ENCODE results near the gene SLC38A5. TPM values are rescaled to one million over a fixed set of nuclear protein-coding genes. Genes with fewer than 3 reads are reported as not detected.

SLC38A5 gene
- total and polyA plus RNA-seq, 2 of the 13 experiments (the other 11 are each of a cell fraction or from before 2014, with no cell fraction given): 46.1 to 73.4 TPM

DNA sequence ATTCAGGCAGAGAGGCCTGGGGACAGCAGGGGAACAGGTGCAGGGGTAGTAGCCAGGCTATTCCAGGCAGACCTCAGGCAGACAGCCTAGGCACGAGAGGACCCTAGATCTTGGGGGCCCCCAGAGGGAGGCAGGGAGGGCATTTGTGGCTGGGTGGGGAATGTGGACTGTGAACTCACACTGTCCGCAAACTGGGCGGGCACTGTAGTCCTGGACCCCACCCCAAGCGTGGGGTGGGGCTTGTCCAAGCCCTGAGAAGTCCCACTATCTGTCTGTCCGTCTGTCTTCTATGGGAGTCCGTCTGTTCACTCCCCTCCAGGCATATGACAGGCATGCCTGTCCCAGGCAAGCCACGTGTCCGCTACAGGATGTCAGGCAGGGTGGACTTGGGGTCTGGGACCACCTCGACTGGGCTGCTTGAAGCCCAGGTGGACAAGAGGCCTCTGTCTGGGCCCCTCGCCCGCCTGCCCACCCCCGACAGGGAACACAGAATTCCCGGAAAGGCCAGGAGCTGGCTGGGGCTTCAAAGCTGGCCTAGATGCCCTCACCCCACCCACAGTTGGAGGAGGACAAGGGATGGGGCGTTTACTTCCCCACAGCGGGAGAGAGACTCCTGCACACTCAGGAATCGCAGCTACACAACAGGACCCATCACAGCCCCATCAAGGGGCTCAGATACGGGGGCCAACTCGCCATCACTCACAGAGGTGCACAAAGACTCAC, at the start of gene SLC38A5 (continued):
- TF ChIP-seq, protein P1, sequence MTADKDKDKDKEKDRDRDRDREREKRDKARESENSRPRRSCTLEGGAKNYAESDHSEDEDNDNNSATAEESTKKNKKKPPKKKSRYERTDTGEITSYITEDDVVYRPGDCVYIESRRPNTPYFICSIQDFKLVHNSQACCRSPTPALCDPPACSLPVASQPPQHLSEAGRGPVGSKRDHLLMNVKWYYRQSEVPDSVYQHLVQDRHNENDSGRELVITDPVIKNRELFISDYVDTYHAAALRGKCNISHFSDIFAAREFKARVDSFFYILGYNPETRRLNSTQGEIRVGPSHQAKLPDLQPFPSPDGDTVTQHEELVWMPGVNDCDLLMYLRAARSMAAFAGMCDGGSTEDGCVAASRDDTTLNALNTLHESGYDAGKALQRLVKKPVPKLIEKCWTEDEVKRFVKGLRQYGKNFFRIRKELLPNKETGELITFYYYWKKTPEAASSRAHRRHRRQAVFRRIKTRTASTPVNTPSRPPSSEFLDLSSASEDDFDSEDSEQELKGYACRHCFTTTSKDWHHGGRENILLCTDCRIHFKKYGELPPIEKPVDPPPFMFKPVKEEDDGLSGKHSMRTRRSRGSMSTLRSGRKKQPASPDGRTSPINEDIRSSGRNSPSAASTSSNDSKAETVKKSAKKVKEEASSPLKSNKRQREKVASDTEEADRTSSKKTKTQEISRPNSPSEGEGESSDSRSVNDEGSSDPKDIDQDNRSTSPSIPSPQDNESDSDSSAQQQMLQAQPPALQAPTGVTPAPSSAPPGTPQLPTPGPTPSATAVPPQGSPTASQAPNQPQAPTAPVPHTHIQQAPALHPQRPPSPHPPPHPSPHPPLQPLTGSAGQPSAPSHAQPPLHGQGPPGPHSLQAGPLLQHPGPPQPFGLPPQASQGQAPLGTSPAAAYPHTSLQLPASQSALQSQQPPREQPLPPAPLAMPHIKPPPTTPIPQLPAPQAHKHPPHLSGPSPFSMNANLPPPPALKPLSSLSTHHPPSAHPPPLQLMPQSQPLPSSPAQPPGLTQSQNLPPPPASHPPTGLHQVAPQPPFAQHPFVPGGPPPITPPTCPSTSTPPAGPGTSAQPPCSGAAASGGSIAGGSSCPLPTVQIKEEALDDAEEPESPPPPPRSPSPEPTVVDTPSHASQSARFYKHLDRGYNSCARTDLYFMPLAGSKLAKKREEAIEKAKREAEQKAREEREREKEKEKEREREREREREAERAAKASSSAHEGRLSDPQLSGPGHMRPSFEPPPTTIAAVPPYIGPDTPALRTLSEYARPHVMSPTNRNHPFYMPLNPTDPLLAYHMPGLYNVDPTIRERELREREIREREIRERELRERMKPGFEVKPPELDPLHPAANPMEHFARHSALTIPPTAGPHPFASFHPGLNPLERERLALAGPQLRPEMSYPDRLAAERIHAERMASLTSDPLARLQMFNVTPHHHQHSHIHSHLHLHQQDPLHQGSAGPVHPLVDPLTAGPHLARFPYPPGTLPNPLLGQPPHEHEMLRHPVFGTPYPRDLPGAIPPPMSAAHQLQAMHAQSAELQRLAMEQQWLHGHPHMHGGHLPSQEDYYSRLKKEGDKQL (CRISPR knock-in tag; IDR thresholded peaks at IDR 0.05; ENCODE audit: low read depth): no peak
- TF ChIP-seq, protein P2, sequence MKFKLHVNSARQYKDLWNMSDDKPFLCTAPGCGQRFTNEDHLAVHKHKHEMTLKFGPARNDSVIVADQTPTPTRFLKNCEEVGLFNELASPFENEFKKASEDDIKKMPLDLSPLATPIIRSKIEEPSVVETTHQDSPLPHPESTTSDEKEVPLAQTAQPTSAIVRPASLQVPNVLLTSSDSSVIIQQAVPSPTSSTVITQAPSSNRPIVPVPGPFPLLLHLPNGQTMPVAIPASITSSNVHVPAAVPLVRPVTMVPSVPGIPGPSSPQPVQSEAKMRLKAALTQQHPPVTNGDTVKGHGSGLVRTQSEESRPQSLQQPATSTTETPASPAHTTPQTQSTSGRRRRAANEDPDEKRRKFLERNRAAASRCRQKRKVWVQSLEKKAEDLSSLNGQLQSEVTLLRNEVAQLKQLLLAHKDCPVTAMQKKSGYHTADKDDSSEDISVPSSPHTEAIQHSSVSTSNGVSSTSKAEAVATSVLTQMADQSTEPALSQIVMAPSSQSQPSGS (CRISPR knock-in tag; IDR thresholded peaks at IDR 0.05): no peak
- TF ChIP-seq TBX3 (IDR thresholded peaks at IDR 0.05; ENCODE audit: borderline replicate concordance) (no peak), ATM (IDR thresholded peaks at IDR 0.05; ENCODE audit: borderline replicate concordance) (no peak), SAP130 (CRISPR knock-in tag; IDR thresholded peaks at IDR 0.05; ENCODE audit: low read depth) (peak; percentile 59), KLF13 (CRISPR knock-in tag; IDR thresholded peaks at IDR 0.05) (no peak), ZBTB38 (CRISPR knock-in tag; IDR thresholded peaks at IDR 0.05) (no peak), ZNF614 (CRISPR knock-in tag; IDR thresholded peaks at IDR 0.05; ENCODE audit: borderline replicate concordance) (0 out of 2 replicates have a peak, but pooled peaks have one; percentile 17), ZFAT (CRISPR knock-in tag; conservative IDR thresholded peaks at IDR 0.05) (no peak), ZNF496 (CRISPR knock-in tag; IDR thresholded peaks at IDR 0.05; ENCODE audit: insufficient replicate concordance) (no peak), PTBP1 (IDR thresholded peaks at IDR 0.05; ENCODE audit: low read depth, low read length, poor library complexity, severe bottlenecking) (no peak), ZBTB7A (CRISPR knock-in tag; IDR thresholded peaks at IDR 0.05) (no peak), PITX1 (CRISPR knock-in tag; IDR thresholded peaks at IDR 0.05) (no peak)
- TF ChIP-seq, protein P3, sequence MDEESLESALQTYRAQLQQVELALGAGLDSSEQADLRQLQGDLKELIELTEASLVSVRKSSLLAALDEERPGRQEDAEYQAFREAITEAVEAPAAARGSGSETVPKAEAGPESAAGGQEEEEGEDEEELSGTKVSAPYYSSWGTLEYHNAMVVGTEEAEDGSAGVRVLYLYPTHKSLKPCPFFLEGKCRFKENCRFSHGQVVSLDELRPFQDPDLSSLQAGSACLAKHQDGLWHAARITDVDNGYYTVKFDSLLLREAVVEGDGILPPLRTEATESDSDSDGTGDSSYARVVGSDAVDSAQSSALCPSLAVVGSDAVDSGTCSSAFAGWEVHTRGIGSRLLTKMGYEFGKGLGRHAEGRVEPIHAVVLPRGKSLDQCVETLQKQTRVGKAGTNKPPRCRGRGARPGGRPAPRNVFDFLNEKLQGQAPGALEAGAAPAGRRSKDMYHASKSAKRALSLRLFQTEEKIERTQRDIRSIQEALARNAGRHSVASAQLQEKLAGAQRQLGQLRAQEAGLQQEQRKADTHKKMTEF (CRISPR knock-in tag; IDR thresholded peaks at IDR 0.05): no peak; the same call in 1 of the 2 replicates
- TF ChIP-seq, protein P4, sequence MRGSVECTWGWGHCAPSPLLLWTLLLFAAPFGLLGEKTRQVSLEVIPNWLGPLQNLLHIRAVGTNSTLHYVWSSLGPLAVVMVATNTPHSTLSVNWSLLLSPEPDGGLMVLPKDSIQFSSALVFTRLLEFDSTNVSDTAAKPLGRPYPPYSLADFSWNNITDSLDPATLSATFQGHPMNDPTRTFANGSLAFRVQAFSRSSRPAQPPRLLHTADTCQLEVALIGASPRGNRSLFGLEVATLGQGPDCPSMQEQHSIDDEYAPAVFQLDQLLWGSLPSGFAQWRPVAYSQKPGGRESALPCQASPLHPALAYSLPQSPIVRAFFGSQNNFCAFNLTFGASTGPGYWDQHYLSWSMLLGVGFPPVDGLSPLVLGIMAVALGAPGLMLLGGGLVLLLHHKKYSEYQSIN (CRISPR knock-in tag; IDR thresholded peaks at IDR 0.05; ENCODE audit: borderline replicate concordance): no peak
- TF ChIP-seq, protein P5, sequence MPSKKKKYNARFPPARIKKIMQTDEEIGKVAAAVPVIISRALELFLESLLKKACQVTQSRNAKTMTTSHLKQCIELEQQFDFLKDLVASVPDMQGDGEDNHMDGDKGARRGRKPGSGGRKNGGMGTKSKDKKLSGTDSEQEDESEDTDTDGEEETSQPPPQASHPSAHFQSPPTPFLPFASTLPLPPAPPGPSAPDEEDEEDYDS (CRISPR knock-in tag; IDR thresholded peaks at IDR 0.05): peak; percentile 17; the same call in 1 of the 2 replicates

Measured in HepG2 (cell line).